Thoracic aorta (tissue), 2 donors: Measurements from ENCODE around the gene TNS4. TPM values are rescaled to one million over a fixed set of nuclear protein-coding genes. Genes with fewer than 3 reads are reported as not detected.

Experiments used
- ATAC-seq: fragments of 150-250 bp; one replicate; pipeline ENCODE4 v1.8.0; 2017; ENCODE audit warnings: low read depth; ENCODE audit not compliant: insufficient number of reproducible peaks, low FRiP score
- DNase-seq: peaks from one replicate; pipeline ENCODE4 v3.0.0-alpha.2; 2020; ENCODE audit warnings: low spot score
- H3K27ac ChIP-seq, 2 donors: fragments of 200-600 bp; sonication (generic); 1 replicate in 1 of 2; 2 replicates in 1 of 2; pipeline ENCODE4 v1.5.1; 2016; ENCODE audit warnings: mild to moderate bottlenecking in 2 of 2, moderate library complexity in 2 of 2
- H3K27me3 ChIP-seq: fragments of 200-600 bp; sonication (generic); replicated peaks from 2 replicates; pipeline ENCODE4 v1.6.0; 2016; ENCODE audit warnings: mild to moderate bottlenecking; ENCODE audit not compliant: insufficient read depth
- H3K36me3 ChIP-seq: fragments of 200-600 bp; sonication (generic); one replicate; pipeline ENCODE4 v1.5.1; 2016
- H3K4me1 ChIP-seq, 2 donors: fragments of 200-600 bp; sonication (generic); 1 replicate in 1 of 2; 2 replicates in 1 of 2; pipeline versions ENCODE4 v1.5.1 to v1.6.0; 2016; ENCODE audit warnings: low read depth in 2 of 2, mild to moderate bottlenecking in 1 of 2; ENCODE audit not compliant: control insufficient read depth in 1 of 2
- H3K4me3 ChIP-seq: fragments of 200-600 bp; sonication (generic); 2 replicates; pipeline ENCODE4 v1.5.1; 2016; ENCODE audit warnings: mild to moderate bottlenecking
- H3K9me3 ChIP-seq: fragments of 200-600 bp; sonication (generic); 2 replicates; pipeline ENCODE4 v1.5.1; 2016
- total RNA-seq, 2 donors: library from RNA; depleted of rRNA; stranded (reverse); fragments of >200 nt; gene quantifications; one replicate each; pipeline versions ENCODE4 v1.1.0 to v1.2.3, GENCODE V29; 2016
- TF ChIP-seq, protein P1 (sequence below): fragments of 200-600 bp; sonication (generic); IDR thresholded peaks from one replicate; pipeline ENCODE4 v1.5.1; 2019; ENCODE audit warnings: antibody characterized with exemption

The TNS4 gene
- total RNA-seq, 2 donors from 2014 or later: 0.14 to 0.78 TPM

GRCh38 chr17:40452921-40453378 is 48.5 kb downstream of the TNS4 start:
- DNase-seq (no peak), ATAC-seq (no peak)
- Histone ChIP-seq H3K9me3 (no peaks in the 10 kb centered on the region), H3K27ac (peak overlapping the region; percentile 78 to 81), H3K27me3 (no peaks in the 10 kb centered on the region), H3K4me3 (no peak overlapping the region), H3K36me3 (no peaks in the 10 kb centered on the region), H3K4me1 (peaks cover 40 to 74% of the 10 kb centered on the region in 2 donors)
- TF ChIP-seq, protein P1, sequence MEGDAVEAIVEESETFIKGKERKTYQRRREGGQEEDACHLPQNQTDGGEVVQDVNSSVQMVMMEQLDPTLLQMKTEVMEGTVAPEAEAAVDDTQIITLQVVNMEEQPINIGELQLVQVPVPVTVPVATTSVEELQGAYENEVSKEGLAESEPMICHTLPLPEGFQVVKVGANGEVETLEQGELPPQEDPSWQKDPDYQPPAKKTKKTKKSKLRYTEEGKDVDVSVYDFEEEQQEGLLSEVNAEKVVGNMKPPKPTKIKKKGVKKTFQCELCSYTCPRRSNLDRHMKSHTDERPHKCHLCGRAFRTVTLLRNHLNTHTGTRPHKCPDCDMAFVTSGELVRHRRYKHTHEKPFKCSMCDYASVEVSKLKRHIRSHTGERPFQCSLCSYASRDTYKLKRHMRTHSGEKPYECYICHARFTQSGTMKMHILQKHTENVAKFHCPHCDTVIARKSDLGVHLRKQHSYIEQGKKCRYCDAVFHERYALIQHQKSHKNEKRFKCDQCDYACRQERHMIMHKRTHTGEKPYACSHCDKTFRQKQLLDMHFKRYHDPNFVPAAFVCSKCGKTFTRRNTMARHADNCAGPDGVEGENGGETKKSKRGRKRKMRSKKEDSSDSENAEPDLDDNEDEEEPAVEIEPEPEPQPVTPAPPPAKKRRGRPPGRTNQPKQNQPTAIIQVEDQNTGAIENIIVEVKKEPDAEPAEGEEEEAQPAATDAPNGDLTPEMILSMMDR: no peak

- H3K27ac ChIP-seq: peak overlapping the region; percentile 78 to 81
- TF ChIP-seq, protein P1: no peak
- DNase-seq: peak; percentile 44
- H3K4me3 ChIP-seq: no peak overlapping the region
- no peaks in the 10 kb centered on the region for H3K9me3 ChIP-seq
- no peaks in the 10 kb centered on the region for H3K36me3 ChIP-seq
- no peaks in the 10 kb centered on the region for H3K27me3 ChIP-seq
- peaks cover 40 to 74% of the 10 kb centered on the region in 2 donors for H3K4me1 ChIP-seq
- ATAC-seq: peak; percentile 68
Measured at GRCh38 chr17:40452216-40452787, 49.1 kb downstream of the TNS4 start.

DNA sequence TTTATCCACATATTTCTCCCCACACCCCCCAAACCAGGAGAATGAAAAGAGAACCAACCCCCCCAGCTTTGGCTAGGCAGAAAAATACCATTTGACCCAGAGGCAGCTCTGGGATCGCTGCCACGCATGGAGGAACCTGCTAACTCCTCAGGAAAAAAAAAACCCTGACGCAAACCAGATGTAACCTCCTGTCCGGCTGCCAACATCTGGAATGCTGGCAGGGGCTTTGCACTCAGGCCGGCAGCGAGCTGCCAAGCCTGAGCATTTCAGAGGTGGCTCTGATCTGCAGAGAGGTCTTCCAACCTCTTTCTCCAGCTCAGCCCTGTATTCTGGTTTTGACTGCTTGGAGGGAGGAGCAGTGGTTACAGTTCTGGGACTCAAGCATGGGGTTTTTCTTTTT is 50.0 kb downstream of the TNS4 start:
- Histone ChIP-seq H3K9me3 (no peaks in the 10 kb centered on the region), H3K27ac (peak overlapping the region; percentile 78 to 81), H3K4me1 (peaks cover 39 to 74% of the 10 kb centered on the region in 2 donors), H3K36me3 (no peaks in the 10 kb centered on the region), H3K4me3 (peak overlapping the region; percentile 9), H3K27me3 (no peaks in the 10 kb centered on the region)
- DNase-seq (peak; percentile 44), ATAC-seq (peak; percentile 22)
- TF ChIP-seq, protein P1: no peak

GRCh38 chr17:40450175-40450574 is 51.2 kb downstream of the TNS4 start:
- peaks cover 39 to 80% of the 10 kb centered on the region in 2 donors for H3K4me1 ChIP-seq
- ATAC-seq: no peak

DNA sequence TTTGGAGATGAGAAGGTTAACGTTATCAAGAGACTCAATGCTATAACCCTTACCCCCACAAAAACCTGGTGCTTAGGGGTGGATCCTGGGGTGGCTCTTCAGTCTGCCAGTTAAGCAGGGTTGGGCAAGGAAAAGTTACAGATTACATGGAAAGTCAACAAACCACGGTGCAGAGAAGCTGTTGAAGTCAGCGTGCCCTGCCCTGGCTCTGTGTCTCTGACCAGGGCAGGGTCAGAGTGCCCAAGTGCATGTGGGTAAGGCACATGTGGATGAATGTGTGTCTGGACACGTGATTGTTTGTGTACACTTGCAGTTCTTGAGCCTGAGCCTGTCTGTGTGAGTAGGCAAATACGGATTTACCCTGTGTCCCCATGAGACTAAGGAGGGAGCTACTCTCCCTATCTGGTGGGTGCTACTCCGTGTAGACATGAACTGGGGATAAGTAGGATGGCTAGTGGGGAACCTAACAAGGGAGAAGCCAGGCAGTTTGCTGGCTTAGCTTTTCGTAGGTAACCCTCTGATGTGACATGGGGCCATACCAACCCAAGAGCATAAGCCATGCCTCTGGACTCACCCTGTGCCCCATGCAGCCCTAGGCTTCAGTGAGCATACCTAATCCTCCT is 52.7 kb downstream of the TNS4 start:
- peak overlapping the region; percentile 48 for H3K4me3 ChIP-seq
- peaks cover 48 to 94% of the 10 kb centered on the region in 2 donors for H3K4me1 ChIP-seq
- ATAC-seq: no peak

More at GRCh38 chr17:40450175-40450574, 51.2 kb downstream of the TNS4 start:
- TF ChIP-seq, protein P1: no peak
- no peak for DNase-seq
- H3K36me3 ChIP-seq: no peaks in the 10 kb centered on the region
- no peak overlapping the region for H3K4me3 ChIP-seq
- no peaks in the 10 kb centered on the region for H3K27me3 ChIP-seq
- H3K27ac ChIP-seq: peak overlapping the region in 1 of 2 donors; percentile 78
- no peaks in the 10 kb centered on the region for H3K9me3 ChIP-seq

More for the DNA sequence above, 52.7 kb downstream of the TNS4 start:
- no peak for DNase-seq
- TF ChIP-seq, protein P1: no peak
- H3K36me3 ChIP-seq: no peaks in the 10 kb centered on the region
- H3K27ac ChIP-seq: peak overlapping the region; percentile 57 to 72
- H3K9me3 ChIP-seq: no peaks in the 10 kb centered on the region
- no peaks in the 10 kb centered on the region for H3K27me3 ChIP-seq
